Measurements from ENCODE around the gene COL1A2. TPM values are rescaled to one million over a fixed set of nuclear protein-coding genes. Genes with fewer than 3 reads are reported as not detected.

Gene COL1A2
- total RNA-seq, 4 donors from 2014 or later = 29.9 to 124 (median 61.3) TPM

DNA sequence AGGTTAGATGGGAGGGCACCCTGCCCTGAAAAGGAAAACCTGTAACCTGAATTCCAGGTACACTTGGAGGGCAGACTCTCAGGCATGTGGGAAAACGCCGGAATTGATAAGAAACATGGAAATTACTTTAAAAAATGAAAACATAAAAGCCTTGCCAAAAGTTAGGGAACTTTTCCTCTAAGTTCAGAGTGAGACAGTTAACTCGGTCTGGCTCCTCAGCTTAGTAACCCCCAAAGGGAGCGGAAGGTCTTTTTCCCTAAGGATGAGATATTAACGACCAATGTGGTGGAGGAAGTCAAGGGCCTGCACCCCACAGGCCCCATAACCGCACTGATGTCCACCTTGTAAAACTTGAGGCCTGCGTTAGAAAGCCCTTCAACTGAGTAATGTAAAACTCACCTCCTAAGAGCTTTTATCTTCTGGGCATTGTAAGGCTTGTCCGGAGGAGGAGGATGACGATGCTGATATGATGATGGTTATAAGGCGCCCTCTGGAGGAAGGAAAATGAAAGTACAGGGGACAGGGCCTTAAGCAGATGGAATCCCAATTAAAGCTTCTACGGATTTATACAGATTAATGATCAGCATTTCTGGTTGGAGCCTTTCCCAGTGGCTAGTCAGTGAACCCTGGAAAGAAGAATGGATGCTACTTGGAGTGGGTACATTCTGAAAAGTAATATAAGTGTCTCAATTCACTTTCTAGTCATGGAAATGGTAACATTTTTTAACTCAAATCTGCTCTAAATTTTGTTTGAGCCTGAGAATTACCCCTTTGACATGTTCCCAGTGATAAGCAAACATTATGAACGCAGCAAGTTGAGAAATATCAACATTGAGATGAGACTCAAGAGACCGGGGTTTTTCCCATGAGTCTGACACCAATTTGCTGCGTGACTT, 694 bp downstream of the COL1A2 start:
- peak in 1 of 3 donors; percentile 46 for TF ChIP-seq POLR2AphosphoS5 (IDR thresholded peaks at IDR 0.05)
- no peak for TF ChIP-seq EP300 (IDR thresholded peaks at IDR 0.05)
- TF ChIP-seq, protein P1, sequence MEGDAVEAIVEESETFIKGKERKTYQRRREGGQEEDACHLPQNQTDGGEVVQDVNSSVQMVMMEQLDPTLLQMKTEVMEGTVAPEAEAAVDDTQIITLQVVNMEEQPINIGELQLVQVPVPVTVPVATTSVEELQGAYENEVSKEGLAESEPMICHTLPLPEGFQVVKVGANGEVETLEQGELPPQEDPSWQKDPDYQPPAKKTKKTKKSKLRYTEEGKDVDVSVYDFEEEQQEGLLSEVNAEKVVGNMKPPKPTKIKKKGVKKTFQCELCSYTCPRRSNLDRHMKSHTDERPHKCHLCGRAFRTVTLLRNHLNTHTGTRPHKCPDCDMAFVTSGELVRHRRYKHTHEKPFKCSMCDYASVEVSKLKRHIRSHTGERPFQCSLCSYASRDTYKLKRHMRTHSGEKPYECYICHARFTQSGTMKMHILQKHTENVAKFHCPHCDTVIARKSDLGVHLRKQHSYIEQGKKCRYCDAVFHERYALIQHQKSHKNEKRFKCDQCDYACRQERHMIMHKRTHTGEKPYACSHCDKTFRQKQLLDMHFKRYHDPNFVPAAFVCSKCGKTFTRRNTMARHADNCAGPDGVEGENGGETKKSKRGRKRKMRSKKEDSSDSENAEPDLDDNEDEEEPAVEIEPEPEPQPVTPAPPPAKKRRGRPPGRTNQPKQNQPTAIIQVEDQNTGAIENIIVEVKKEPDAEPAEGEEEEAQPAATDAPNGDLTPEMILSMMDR (IDR thresholded peaks at IDR 0.05) = peak; percentile 69 to 76
- TF ChIP-seq POLR2A (IDR thresholded peaks at IDR 0.05) = no peak
- 13% methylated on average over 14 of the region's 14 CpGs for WGBS
- peaks cover 5% of the 10 kb centered on the region for H3K27me3 ChIP-seq
- DNase-seq (ENCODE audit: low spot score in 2 of 2) = peak in 1 of 2 donors; percentile 59
- H3K4me1 ChIP-seq = peaks cover 16% of the 10 kb centered on the region
- H3K4me3 ChIP-seq = peak overlapping the region; percentile 47
- no peaks in the 10 kb centered on the region for H3K9me3 ChIP-seq
- H3K27ac ChIP-seq = peak overlapping the region; percentile 80
- no peaks in the 10 kb centered on the region for H3K36me3 ChIP-seq

DNA sequence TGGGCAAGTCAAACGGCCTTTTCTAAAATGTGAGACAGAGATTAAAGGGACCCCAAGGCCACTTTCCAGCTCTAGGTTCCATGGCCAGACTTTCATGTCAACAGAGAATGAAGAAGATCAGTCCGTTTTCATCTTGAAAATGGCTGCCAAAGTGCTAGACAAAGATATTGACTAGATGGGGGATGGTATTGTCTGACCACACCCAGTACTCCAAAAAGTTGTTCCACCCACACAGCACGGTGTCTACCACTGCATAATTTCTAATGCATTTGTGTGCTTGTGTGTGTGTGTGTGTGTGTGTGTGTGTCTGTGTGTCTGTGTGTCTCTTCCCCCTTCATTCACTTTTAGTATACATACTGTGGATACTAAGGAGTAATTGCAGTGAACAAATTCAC, 1.3 kb downstream of the COL1A2 start:
- no peak for DNase-seq (ENCODE audit: low spot score in 2 of 2)
- Histone ChIP-seq H3K27me3 (peaks cover 5% of the 10 kb centered on the region), H3K36me3 (no peaks in the 10 kb centered on the region), H3K27ac (peak overlapping the region; percentile 80), H3K4me3 (peak overlapping the region; percentile 47), H3K9me3 (no peaks in the 10 kb centered on the region), H3K4me1 (peaks cover 21% of the 10 kb centered on the region)
- TF ChIP-seq POLR2AphosphoS5 (IDR thresholded peaks at IDR 0.05) (no peak), EP300 (IDR thresholded peaks at IDR 0.05) (no peak), POLR2A (IDR thresholded peaks at IDR 0.05) (no peak)
- TF ChIP-seq, protein P1 (IDR thresholded peaks at IDR 0.05) = no peak
- WGBS = 22% methylated on average over 3 of the region's 3 CpGs

DNA sequence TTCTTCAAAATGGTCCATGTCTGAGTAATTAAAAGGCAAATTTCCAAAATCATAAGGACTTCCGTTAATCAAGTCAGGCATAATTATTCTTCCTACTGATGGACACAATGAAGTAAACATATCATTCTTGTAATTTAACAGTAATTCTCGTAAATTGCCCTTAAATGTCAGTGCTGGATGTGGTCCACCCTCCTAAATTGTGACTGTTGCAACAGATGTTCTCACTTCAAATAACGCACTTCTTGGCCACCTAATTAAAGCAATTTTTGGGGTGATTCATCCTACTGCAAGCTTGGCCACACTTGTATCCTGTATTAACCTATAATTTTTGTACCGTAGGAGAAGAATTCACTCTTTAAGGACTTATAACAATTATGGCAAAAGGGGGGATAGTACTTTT, 1.9 kb downstream of the COL1A2 start:
- TF ChIP-seq, protein P1 (IDR thresholded peaks at IDR 0.05) = no peak
- no peak for TF ChIP-seq POLR2A (IDR thresholded peaks at IDR 0.05)
- Histone ChIP-seq H3K27ac (peak overlapping the region; percentile 80), H3K4me3 (peak overlapping the region; percentile 47), H3K36me3 (no peaks in the 10 kb centered on the region), H3K4me1 (peaks cover 23% of the 10 kb centered on the region), H3K27me3 (peaks cover 5% of the 10 kb centered on the region), H3K9me3 (no peaks in the 10 kb centered on the region)
- 46% methylated on average over 4 of the region's 4 CpGs for WGBS
- no peak for DNase-seq (ENCODE audit: low spot score in 2 of 2)

DNA sequence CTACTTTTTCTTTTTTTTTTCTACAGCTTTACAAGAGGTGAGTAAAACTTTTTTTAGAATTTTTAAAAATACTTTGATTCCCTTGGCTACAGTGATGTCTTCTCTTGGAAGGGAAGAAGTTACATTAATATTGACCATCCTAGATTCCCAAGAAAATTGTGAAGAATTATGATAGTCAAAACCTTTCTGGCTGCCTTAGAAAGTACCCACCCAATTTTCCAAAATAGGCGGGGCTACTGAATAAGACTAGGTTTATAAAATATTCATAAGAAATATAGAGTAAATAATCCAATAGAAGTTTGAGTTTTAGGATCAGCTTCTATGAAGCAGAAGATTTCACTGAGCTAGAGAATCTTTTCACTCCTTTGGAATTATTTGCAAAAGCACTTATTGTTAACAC, 3.0 kb downstream of the COL1A2 start:
- H3K4me1 ChIP-seq = peaks cover 25% of the 10 kb centered on the region
- peak overlapping the region; percentile 28 for H3K27ac ChIP-seq
- TF ChIP-seq POLR2A (IDR thresholded peaks at IDR 0.05) (no peak), POLR2AphosphoS5 (IDR thresholded peaks at IDR 0.05) (no peak), EP300 (IDR thresholded peaks at IDR 0.05) (no peak)
- TF ChIP-seq, protein P1 (IDR thresholded peaks at IDR 0.05) = no peak
- no peaks in the 10 kb centered on the region for H3K9me3 ChIP-seq
- DNase-seq (ENCODE audit: low spot score in 2 of 2) = no peak
- peaks cover 5% of the 10 kb centered on the region for H3K27me3 ChIP-seq
- WGBS = 59% methylated on average over 1 of the region's 1 CpG
- no peaks in the 10 kb centered on the region for H3K36me3 ChIP-seq
- H3K4me3 ChIP-seq = peak overlapping the region; percentile 47

DNA sequence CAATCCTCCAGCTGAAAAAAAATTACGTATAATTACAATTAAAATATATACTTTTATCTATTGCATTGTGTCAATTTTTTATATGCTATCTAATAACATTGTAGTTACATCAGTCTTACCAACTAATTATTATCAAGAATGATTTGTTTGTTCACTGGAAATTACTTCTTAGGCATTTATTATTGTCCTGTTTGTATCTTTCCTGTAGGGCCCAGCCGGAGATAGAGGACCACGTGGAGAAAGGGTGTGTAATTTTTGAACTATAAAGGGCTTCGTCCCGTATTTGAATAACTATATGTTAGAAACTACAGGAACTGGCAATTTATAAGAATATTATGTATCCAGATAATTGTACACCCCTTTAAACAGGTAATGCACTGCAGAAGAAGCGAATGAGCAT, 4.1 kb downstream of the COL1A2 start:
- no peak for DNase-seq (ENCODE audit: low spot score in 2 of 2)
- TF ChIP-seq, protein P1 (IDR thresholded peaks at IDR 0.05) = no peak
- no peak for TF ChIP-seq POLR2AphosphoS5 (IDR thresholded peaks at IDR 0.05)
- no peak for TF ChIP-seq EP300 (IDR thresholded peaks at IDR 0.05)
- no peak for TF ChIP-seq POLR2A (IDR thresholded peaks at IDR 0.05)
- Histone ChIP-seq H3K4me3 (peak overlapping the region; percentile 47), H3K4me1 (peaks cover 20% of the 10 kb centered on the region), H3K36me3 (no peaks in the 10 kb centered on the region), H3K27ac (no peak overlapping the region), H3K27me3 (peaks cover under 1% of the 10 kb centered on the region), H3K9me3 (no peaks in the 10 kb centered on the region)
- 64% methylated on average over 6 of the region's 6 CpGs for WGBS

Data from suprapubic skin (tissue), 4 donors.